ENCODE results near the gene CAMSAP1. TPM values are rescaled to one million over a fixed set of nuclear protein-coding genes. Genes with fewer than 3 reads are reported as not detected.
"Not testable (repeated sequence)": the region's sequence is repeated elsewhere in the genome, so short reads cannot be mapped to it uniquely, and the experiment has no call there.

The CAMSAP1 gene
- polyA plus RNA-seq, 5 donors = 20.5 to 24.1 (median 22.7) TPM

DNA sequence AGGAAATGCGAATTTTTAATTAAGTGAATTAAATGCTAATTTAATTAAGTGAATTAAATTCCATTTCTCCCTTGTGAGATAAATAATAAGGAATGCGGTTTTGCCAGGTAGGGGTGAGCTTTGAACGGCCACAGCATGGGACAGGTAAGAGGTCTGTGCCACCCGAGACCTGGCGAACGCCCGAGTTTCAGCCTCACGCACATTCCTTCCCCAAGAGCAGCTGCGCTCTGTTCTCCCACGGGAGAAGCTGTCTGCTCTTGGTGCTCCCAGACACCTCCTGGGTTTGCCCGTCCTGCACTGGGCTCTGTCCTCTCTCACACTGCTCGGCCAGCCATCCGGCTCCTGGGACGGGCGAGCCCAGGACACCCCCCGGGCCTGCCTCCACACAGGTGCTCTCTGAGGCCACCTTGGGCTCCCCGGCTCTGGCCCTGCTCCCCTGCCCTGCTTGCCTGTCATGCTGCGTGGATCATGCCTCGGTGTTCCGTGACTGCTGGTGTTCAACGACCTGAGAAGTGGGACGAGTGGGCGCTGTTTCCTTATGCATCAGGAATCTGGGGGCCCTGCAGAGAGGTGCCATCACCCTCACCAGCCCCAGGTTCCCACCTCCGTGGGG, 13.7 kb upstream of the CAMSAP1 start:
- DNase-seq = no peak

DNA sequence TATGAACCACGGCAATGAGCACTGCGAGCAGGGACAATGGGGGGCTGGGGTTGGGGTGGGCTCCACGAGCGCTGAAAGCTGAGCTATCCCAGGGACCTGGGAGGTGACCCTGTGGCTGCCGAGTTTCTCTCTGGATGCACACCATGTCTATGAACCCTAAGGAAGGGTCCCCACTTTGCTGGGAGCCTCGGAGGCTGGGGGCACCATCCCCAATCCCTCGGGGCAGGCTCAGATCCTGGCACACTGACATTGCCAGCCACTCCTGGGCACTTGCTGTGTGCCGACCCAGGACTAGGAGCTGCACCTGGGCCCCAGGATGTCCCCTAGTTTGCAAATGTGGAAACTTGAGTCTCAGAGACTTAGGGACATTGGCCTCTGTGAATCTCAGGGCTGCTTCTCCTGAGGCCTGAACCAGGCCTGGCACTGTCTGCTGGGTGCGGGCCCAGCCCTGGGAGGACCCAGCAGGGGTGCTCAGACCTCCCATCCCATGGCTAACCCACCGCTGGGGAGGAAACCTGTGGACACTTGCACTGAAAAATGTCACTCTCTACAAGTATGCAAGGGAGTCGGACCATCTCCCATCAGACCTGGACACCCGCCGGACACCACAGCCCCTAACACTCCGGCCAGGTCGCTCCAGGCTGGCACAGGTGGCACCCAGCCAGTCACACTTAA, 13.0 kb upstream of the CAMSAP1 start:
- no peak for DNase-seq

DNA sequence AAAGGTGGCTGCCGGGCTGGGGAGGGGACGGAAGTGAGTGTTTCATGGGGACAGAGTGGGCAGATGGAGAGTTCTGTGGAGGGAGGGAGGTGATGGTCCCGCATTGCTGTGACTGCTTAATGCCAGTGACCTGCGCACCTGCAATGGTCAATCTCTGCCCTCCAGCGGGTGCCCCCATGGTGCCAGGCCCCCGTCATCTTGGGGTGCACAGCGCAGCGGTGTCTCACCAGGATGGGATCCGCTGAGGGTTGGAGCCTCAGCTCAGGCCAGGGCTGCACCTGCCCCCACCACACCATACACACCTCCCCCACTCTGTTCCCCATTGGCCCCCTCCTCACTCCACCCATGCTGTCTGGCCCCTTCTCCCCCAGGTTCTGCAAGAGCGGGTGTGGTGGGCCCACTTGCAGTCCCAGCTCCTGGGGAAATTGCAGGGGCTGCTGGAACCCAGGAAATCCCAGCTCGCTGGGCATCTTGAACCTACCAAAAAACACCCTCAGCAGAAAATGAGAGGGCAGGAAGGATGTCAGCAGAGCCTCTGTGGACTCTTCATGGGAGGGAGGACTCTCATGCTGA, 12.1 kb upstream of the CAMSAP1 start:
- DNase-seq = no peak

DNA sequence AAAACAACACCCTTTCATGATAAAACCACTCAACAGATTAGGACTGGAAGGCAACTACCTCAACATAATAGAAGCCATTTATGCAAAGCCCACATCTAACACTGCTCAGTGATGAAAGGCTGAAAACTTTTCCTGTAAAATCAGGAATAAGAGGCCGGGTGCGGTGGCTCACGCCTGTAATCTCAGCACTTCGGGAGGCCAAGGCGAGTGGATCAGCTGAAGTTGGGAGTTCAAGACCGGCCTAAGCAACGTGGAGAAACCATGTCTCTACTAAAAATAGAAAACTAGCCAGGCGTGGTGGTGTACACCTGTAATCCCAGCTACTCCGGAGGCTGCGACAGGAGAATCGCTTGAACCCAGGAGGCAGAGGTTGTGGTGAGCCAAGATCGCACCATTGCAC, 8.9 kb upstream of the CAMSAP1 start:
- not testable (repeated sequence) for DNase-seq

DNA sequence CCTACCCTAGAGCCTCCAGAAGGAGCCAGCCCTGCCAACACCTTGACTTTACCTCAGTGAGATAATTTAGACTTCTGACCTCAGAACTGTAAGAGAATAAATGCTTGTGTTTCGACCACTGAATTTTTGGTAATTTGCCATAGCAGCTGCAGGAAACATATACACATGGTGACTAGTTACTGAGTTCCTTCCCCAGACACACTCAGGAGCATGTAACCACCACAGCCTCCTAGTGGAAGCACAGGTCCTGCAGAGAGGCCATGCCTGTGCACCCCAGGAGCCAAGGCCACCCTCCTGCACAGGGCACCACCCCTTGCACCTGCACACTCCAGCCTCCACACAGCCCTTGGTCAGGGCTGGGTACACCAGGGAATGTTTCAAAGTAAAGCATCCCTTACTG, 7.6 kb upstream of the CAMSAP1 start:
- no peak for DNase-seq

DNA sequence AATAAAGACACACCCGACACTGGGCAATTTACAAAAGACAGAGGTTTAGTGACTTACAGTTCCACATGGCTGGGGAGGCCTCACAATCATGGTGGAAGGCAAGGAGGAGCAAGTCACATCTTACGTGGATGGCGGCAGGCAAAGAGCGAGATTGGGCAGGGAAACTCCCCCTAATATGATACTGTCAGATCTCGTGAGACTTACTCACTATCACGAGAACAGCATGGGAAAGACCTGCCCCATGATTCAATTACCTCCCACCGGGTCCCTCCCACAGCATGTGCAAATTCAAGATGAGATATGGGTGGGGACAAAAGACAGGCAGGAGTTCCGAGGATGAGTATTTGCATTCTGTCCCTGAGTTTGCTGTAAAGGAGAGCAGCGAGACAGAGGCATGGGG, 3.9 kb upstream of the CAMSAP1 start:
- not testable (repeated sequence) for DNase-seq

DNA sequence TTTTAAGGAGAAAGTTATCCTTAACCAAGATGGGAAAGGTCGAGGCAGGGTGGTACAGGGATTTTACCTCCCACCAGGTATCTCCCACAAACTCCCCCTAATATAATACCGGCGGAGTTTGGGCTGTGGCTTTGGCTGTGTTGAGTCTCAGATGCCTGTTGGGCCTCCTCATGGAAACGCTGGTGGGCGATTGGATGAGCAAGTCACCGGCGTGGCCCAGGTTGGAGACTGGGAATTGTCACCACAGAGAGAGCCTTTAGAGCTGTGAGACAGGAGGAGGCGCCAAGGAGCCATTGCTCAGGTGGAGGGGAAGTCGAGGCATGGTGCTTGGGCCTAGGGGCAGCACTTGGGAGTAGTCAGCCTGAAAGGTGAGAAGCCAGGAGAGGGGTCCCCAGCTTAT, 3.4 kb upstream of the CAMSAP1 start:
- no peak for DNase-seq

DNA sequence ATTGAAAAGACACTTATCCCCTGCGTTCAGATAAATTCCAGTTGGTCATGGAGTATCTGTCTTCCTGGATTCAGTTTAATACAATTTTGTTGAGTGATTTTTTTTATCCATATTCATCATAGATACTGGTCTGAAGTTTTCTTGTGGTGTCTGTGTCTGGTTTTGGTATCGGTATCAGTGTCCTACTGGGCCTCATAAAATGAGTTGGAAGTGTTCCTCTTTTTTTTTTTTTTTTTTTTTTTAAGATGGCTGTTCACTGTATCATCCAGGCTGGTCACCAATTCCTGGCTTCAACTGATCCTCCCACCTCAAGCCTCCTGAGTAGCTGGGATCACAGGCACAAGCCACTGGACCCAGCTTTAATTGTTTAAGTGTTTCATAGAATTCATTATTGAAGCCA, 2.9 kb upstream of the CAMSAP1 start:
- no peak for DNase-seq

DNA sequence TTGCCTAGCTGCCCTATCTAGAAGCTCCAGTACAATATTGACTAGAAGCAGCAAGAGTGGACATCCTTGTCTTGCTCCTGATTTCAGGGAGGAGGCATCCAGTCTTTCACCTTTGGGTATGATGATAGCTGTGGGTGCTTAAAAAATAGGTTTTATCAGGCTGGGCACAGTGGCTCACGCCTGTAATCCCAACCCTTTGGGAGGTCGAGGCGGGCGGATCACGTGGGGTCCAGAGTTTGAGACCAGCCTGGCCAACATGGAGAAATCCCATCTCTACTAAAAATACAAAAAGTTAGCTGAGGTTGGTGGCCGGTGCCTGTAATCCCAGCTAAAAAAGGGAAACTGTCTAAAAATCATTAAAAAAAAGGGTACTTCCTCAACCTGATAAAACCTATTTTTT, 2.0 kb upstream of the CAMSAP1 start:
- no peak for DNase-seq

DNA sequence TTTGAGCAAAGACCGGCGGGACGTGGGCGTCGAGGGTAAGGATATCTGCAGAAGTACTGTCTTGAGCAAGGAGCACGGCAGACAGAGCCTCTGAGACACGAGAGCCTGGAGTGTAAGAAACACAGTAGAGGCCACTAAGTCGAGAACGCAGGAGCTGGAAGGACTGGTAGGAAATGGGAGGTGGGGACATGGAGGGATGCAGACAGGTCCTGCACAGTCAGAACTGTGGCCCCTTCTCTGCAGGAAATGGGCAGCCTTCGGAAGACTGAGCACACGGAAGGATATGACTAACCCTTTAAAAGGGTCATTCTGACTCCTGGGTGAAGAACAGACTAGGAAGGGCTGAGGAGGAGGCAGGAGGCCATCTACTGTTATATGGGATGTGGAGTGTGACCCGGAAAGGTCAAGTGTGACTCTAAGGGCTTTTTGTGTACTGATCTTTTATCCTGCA, 1.4 kb upstream of the CAMSAP1 start:
- no peak for DNase-seq

DNA sequence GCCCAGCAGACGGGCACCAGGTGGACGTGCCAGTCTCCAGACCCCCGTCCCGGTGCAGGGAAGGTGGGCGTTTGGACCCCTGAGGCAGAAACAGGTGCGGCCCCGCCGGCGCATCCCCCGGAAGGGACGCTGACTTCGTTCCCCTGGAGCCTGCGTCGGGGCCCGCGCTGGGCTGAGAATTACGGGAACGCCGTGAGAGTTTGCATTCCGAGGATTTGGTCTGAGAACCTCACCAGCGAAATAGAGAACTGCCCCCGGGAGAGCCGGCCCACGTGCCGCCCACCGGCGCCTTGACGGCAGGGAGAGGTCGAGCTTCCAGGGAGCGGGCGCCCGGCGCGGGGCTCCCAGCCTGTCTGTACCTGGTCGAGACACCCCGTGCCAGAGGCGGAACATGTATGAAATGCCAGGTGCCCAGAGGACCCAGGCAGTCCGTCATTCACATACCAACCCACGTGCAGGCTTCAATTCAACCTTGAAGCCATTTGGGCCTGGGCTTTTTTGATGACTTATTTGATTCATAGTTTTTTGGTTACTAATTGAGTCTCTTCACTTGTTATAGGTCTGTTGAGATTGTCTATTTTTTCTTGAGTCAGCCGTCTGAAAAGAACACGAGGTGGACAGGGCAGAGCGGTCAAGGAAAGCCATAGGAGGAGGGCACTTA, 877 bp upstream of the CAMSAP1 start:
- no peak for DNase-seq

DNA sequence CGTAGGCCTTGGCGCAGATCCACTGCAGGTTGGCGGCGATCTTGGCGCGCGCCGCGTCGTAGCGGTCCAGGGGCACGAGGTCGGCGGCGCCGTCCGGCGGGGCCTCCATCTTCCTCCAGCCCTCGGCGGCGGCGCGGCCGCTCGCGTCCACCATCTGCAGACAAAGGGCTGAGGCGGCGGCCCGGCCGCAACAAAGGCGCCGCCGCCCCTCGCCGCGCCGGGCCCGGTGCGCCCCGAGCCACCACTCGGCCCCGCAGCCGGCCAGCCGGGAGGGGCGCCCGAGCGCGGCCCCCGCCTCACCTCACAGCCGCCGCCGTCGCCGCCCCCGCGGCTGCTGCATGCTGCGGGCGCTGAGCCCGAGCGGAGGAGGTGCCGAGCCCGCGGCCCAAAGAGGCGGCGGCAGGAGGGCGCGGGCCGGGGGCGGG, 328 bp downstream of the CAMSAP1 start:
- DNase-seq = peak in 1 of 2 donors; percentile 18

DNA sequence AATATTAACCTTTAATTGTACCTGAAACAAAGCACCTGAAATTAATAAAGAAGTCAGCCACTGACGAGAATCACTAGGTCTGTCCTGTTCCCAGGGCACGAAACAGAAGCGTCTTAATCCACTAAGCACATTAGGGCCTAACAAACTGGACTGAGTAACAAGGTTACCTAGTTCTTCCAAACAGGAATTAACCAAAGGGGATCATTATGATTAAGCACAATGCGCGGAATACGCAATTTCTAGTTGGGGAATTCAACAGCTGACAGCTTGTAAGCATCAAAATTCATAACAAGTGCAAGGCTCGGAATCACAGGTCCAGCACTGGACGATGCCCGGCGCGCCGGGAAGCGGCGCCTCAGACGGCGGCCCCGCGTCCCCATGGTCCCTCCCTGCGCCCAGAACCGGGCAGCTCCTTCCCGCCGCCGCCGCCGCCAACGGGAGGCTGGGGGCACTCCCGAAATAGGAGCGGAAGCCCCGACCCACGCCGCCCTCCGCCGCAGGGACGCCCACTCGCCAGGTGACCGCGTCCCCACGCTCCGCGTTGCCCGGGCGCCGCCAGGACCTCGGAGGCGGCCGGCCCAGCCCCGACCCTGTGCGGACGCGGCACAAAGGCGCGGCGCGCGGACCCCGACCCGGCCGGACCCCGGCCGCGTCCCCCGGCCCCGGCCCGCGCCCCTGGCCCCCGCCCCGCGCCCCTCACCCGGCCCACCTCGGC, 898 bp downstream of the CAMSAP1 start:
- DNase-seq = peak in 1 of 2 donors; percentile 33

DNA sequence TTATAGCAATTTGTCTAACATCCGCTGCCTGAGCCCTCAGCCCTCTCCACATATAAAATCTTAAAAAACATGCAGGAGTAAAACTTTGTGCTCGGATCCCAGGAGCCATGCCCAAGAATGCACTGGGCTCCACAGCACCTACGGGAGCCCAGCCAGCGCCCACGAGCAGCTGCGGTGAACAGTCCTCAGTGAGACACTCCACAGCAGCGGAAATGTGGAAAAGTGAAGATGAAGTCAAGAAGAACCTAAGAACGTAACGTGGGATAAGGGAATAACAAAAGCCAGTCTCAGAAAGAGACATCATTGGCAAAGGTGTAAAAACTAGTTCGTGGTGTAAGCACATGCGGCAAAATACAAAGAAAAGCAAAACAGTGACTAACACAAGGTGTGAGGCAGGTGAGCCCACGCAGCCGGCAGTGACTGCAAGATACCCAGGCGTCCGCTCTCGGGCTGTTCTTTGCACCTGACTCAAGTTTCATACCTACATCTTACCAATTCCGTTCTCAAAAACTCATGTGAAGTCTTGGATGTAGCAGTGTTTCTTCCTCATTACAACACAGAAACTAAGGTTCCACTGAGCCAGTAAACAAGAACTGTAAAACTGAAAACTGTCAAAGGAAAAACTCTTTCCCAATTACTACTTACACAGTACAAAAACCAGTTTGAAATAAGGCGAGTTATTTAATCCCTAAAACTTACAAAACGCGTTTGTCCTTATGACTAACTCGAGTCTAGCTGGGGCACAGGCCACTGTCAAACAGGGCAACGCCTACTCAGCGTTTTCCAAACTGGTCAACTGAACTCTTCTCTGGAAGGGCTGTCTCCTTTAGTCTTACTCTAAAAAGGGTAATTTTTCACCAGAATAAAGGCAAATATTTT, 1.7 kb downstream of the CAMSAP1 start:
- no peak for DNase-seq

DNA sequence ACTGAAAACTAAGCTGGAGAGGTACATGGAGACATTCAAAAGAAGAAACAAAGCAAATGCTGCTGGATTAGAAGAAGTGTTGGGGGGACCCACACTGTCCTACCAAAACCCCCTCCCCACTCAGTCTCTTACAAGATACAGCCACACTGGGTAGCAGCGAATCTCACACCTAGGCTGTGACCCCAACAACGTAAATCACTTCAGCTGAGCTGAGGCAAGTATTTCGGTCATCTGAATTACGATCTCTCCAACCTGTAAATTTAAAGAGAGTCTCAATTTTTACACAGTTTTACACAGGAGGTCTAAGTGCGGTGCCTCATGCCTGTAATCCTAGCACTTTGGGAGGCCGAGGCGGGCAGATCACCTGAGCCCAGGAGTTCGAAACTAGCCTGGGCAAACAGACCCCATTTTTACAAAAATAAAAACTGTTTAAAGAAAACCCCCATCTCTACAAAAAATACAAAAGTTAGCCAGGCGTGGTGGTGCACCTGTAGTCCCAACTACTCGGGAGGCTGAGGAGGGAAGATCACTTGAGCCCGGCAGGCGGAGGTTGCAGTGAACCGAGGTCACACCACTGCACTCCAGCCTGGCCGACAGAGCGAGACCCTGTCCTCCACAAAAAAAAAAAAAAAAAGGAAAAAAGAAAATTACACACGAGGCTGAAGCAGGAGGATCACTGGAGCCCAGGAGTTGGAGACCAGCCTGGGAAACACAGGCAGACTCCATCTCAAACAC, 3.4 kb downstream of the CAMSAP1 start:
- DNase-seq = no peak

DNA sequence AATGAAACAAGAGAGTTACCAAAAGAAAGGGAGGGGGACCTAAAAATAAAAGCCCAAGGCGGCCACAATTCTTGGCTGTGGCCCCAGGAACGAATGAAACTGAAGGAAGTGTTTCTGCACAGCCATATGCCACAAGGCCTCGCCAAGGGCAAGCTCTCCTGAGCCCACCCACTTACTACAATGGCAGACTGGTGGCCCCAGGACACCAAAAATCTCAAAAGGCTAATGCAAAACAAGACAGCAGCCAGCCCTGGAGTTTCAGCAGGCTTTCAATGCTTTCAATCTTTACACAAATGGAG, 4.0 kb downstream of the CAMSAP1 start:
- no peak for DNase-seq

DNA sequence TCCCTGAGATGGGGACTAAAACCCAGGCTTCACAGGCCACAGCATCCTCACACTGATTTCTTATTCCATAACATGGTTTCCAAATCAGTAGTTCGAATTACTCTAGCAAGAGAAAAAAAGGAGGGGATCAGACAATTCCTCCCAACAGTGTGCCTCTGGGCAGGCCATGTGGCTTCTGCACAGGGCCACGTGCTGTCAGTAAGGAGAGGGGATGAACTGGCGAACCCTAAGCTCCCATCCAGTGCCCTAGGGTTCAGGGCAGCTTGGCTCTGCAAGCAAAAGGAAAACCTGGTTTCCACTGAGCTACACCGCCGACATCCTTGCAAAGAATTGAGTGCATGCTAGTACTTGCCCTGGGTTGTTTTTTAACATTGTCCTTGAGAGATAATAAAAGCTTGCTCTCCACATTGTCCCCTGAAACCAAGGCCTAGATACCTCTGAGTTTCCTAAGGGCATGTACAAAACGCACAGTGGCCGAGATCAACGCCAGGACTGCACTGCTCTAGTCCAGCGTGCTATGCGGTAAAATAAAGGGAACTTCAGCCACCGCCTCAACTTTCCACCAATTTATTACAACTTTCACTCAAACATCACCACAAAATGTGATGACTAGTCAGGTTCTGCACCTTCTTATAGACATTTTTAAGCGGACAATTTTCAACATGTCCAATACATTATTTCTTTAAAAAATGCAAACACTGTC, 4.5 kb downstream of the CAMSAP1 start:
- no peak for DNase-seq

DNA sequence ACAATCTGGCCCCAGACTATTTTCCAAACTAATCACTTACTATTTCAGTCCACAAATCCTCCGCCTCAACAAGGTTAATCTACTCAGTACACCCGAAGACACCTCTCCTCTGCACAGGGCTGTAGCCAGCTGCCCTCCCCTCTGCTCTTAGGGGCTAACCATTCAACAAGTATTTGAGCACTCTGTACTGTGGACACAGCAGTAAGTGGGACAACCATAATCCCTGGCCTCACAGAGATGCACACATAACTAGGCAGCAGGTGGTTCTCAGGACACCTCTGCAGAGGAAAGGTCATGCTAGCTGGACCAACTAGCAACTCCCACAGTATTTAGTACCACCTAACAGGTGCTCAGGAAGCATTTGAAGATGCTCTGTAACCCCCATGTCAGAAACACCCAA, 5.5 kb downstream of the CAMSAP1 start:
- no peak for DNase-seq

DNA sequence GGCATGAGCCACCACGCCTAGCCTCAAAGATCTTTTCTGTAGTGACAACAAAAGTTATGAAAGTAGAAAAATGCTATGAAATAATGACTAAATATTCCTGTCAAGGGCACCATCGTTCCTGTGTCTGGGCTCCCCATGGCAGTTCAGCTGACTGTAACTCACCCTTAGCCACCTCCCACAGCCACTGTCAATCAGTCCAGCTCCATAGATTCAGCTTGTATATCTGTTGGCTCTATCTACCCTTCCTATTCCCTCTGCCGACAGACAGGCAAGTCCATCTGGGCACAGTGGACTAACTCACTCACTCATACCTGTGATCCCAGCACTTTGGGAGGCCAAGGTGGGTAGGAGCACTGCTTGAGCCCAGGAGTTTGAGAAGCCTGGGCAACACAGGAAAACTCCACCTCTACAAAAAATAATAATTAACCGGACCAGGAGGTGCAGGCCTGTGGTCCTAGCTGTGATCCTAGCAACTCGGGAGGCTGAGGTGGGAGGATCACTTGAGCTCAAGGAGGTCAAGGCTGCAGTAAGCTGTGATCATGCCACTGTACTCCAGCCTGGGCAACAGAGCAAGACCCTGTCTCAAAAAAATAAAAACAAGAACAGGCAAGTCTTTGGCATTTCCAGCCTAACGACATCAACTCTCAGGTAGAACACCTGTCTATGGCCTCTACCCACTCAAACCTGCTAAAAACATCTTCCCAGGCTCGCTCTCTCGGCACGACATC, 6.2 kb downstream of the CAMSAP1 start:
- DNase-seq = no peak

All from right lung (tissue), 5 donors.